Kidney glomerular epithelial cell (primary cell): ENCODE results near the gene NIPAL1.
"Not testable (repeated sequence)": the region's sequence is repeated elsewhere in the genome, so short reads cannot be mapped to it uniquely, and the experiment has no call there.

ENCODE experiments used
- DNase-seq: peaks from one replicate; lab custom pipeline; 2025; lab: John Stamatoyannopoulos, UW

Gene NIPAL1

DNA sequence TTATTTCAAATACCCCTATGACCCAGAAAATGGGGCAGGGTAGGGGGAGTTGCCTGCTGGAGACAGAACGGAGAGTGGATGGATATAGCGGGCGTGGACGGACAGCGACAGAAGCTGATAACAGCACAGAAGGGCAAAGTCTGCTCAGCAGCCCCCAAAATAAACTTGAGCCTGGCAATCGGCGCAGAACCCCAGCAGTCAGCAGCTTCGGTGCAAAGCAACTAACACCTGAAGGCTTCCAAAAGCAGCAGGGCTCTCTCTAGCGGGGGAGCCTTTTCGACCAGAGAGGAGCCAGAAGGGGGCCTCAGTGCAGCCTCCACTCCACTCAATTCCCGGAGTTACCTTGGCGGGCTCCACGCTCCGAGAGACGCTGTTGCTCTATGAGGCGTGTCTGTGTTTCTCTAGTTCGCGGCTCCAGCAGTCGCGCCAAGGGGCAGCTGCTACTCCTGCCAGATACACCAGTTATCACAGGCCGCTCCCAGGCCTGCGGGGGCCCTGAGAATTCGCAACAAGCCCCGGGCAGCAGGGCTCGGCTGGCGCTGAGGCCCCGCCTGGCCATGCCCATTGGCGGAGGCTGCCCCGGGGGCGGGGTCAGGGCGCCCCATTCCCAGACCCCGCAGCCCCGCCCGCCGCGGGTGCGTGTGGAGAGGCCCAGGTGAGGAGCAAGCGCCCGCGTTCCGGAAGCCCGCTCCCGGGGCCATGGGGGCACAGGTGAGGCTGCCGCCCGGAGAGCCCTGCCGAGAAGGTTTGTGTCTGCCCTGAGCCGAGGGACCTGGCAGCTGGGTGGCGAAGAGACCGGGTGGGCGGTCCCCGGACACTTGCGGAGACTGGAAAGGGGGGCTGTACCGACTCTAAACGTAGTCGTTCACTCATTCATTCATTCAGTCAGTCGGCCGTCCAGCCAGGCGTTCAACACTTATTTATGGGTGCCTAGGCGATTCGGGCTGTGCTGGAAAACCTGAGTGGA, at the start of gene NIPAL1, which contains the start of gene CNGA1:
NIPAL1 (plus strand) TSS at position 632 of the 967 bp plus-strand sequence; CDS start at position 700, 68 bp downstream.
CNGA1 (minus strand) TSS at position 541 of the 967 bp plus-strand sequence. CDS start 63,992 bp downstream, outside the sequence.
- DNase-seq = peak; percentile 24

DNA sequence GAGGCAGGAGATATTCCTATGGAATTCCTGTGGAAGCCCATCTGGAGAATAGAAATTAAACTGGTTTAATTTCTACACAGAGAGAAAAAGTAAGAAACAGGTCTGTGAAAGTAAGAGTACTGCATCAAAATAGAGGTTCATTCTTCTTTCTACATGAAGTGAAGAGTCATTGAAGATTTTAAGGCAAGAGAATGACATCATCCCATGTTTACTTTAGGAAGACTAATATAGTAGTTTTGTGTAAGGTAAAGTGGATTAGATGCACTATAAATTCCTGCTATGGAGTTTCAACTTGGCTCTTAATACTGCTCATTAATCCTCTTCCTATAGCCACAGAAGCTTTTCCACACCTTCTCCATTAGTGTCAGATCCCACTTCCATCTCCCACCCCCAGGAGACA, 47.7 kb upstream of the NIPAL1 start:
- DNase-seq = no peak

DNA sequence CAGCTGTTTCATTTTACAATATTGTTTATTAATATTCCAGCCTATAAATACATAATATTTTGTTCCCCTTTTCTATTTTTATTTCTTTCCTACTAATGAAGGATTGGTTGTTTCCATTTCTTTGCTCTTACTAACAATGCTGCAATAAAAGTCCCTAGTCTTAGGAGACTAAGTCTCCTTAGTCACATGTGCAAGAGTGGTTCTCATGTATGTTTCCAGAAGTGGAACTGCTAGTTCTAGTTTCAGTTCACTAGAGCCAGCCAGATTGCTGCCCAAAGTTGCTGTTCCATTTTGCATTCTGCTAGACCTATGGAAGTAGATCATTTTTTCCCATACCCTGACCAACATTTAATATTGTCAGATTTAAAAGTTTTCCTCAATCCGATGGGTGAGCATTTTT, 44.4 kb upstream of the NIPAL1 start:
- no peak for DNase-seq

DNA sequence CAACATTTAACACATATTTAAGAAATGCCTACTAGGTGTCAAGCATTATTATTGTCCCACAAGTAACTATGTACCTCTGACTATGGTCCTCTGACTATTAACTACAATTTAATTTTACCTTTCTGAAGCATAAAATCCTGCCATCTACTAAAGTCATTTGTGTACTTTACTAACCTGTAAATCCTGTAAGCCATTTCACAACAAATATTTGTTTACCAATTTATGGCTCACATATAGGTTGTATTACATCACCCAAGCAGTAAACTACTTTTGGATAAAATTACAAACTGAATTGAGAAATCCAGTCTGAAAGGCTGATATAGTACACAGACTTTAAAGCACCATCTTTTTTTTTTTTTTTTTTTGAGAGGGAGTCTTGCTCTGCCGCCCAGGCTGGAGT, 43.9 kb upstream of the NIPAL1 start:
- DNase-seq = no peak

- no peak for DNase-seq
Observed at GRCh38 chr4:47974566-47974965, 42.0 kb upstream of the NIPAL1 start.

DNA sequence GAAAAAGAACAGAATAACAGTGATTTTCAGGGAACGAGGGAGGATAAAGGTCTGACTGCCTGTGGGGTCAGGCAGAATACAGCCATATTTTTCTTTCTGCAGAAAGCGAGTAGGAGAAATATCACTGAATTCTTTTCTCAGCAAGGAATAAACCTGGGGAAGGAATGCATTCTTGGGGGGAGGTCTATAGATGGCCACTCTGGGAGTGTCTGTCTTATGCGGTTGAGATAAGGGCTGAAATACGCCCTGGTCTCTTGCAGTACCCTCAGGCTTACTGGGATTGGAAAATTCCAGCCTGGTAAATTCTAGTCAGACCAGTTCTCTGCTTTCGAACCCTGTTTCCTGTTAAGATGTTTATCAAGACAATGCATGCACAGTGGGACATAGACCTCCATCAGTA, 26.4 kb upstream of the NIPAL1 start:
- no peak for DNase-seq

- DNase-seq = not testable (repeated sequence)
Observed at GRCh38 chr4:47992475-47992874, 24.1 kb upstream of the NIPAL1 start.

GRCh38 chr4:47996021-47996420, 20.6 kb upstream of the NIPAL1 start:
- DNase-seq = no peak

DNA sequence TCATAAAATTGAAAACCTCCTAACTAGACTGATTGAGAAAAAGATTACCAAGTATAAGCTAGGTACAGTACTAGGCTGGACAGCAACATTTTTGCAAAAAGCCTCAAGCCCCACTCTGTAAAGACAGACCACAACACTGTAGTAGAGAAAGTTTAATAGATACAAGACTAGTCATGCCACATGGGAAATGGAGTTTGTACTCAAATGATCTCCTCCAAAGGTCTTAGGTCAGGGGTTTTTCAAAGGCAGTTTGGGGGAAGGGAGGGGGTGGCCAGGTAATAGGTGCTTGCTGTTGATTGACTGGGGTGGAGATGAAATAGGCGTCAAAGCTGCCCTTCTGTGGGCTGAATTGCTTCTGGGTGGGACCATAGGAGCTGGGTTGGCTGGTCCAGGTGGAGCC, 14.3 kb upstream of the NIPAL1 start:
- no peak for DNase-seq

DNA sequence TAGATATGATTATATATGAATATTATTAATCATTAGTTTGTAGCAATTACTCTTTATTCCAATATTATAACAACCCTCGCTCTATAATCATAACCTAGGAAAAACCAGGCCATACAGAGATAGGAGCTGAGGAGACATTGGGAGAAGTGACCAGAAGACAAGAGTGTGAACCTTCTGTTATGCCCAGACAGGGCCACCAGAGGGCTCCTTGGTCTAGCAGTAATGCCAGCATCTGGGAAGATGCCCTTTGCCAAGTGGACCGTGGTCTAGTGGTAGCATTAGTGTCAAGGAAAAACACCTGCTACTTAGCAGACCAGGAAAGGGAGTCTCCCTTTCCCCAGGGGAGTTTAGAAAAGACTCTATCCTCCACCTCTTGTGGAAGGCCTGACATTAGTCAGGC, 13.0 kb upstream of the NIPAL1 start:
- DNase-seq = not testable (repeated sequence)

GRCh38 chr4:48005781-48006180, 10.8 kb upstream of the NIPAL1 start:
- no peak for DNase-seq

DNA sequence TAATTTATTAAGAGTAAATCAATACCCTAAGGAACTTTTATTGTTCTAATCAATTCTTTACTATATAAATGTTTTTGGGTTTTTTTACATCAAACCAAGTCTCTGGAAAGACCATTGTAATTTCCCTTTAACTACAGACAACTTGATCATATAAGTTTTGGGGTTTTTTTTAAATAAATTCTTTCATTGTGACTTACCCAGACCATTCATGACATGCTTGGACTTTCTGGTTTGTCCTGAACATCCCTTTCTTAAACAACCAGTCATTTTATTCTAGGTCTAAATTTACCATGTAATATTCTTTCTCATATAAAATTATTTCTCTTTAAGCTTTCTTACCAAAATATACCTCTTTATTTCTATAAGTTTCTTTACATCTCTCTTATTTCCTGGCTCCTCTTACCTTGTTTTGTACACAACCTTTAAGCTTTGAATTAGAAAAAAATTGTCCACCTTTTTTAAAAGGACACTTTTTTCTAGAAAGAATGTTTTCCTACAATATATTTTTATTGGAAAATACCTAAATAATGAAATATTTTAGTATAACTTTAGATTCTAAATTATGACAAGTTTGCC, 8.5 kb upstream of the NIPAL1 start:
- DNase-seq = no peak

DNA sequence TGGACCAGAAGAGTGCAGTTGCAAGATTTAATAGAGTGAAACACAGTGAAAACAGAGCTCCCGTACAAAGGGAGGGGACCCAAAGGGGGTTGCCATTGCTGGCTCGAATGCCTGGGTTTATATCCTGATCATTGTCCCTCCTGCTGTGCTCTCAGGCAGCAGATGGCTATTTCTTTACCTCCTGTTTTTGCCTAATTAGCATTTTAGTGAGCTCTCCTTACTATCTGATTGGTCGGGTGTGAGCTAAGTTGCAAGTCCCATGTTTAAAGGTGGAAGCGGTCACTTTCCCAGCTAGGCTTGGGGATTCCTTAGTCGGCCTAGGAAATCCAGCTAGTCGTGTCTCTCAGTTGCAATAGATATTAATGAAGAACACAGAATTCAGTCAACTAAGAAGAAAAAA, 5.7 kb upstream of the NIPAL1 start:
- not testable (repeated sequence) for DNase-seq

DNA sequence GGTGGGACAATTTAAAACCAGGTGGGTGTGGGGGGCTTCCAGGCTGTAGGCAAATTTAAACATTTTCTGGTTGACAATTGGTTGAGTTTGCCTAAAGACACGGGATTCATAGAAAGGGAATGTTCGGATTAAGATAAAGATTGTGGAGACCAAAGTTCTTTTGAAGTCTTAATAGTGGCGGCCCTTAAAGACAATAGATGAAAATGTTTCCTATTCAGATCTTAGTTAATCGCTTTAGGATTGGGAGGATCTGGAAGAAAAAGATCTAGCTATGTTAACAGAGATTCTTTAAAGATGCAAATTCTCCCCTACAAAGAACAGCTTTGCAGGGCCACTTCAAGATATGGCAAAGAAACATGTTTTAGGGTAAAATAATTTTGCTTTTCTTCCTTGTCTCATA, 4.8 kb upstream of the NIPAL1 start:
- no peak for DNase-seq

DNA sequence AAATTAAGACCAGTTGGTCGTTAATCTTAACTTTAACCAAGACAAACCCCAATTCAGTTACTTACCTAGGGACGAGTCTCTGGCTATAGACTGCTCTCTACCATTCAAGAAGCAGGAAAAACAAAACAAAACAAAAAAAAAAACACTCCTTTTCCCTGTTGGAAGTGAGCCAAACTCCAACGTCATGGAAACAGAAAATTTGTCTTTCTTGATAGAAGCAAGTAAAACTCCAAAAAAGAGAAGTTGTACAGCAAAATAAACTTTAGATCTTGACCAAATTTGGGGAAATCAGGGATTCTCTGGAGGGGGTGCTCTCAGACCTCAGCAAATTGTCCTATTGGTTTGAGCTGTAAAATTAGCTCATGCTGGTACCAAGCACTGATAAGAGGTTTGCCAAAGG, 3.7 kb upstream of the NIPAL1 start:
- DNase-seq = no peak

GRCh38 chr4:48015216-48015615, 1.4 kb upstream of the NIPAL1 start:
- no peak for DNase-seq

- DNase-seq = no peak
Observed at GRCh38 chr4:48015678-48016077, 894 bp upstream of the NIPAL1 start.

DNA sequence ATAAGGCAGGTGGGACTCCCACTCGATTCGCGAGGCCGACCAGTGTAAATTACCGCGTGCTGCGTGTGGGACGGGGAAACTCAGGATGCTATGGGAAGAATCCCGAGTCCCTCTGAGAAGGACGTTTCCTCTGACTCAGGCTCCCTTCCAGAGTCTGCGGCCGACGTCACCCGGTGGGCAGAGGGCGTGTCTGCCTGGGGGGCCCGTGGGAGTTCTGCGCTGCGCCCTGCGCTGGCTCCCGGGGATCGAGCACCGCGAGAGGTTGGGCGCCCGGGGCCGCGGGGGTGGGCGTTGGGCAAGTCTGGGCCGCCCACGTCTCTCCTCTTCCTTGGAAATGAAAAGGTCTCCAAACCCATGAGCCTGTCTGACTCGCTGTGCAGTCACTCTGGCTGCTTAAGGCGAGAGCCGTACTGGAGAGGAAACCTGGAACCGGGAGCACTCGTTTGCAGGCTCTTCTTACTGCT, 568 bp downstream of the NIPAL1 start:
- peak; percentile 54 for DNase-seq

GRCh38 chr4:48018112-48018511, 1.5 kb downstream of the NIPAL1 start:
- no peak for DNase-seq

DNA sequence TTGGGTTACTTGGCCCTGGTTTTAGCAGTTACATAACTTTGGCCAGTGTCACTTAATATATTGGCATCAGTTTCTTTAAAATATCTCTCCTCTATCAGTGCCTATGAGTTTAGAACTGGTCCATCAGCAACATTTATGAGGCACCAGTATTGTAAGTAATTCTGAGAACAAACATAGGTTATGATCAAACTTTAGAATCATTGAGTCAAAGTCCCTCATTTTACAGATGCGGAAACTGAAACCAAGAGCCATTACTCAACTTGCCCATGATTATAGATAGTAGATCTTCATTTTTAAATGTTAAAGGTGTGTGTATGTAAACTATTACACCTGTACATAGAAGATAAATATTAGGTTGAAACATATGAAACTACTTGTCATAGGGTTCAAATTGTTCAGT, 4.5 kb downstream of the NIPAL1 start:
- DNase-seq = no peak

GRCh38 chr4:48022192-48022799, 5.7 kb downstream of the NIPAL1 start:
- no peak for DNase-seq

DNA sequence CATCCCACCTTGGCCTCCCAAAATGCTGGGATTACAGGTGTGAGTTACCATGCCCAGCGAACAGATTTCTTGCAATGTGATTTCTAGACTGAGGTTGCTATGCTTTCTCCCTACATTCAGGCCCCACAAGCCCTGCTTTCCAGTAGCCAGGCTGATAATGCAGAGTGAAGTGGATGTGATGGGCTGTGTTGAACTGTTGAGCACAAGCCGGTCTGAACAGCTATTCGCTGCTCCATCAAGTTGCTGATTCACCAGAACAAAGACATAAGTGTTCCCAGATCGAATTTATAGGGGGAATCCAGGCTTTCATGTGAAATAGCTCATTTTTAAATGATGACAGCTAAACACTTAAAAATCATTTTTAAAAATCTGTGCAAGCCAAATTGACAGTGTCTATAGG, 8.0 kb downstream of the NIPAL1 start:
- no peak for DNase-seq

GRCh38 chr4:48025005-48025404, 8.4 kb downstream of the NIPAL1 start:
- DNase-seq = peak; percentile 38
